Ureter (tissue), 1 donor: ENCODE data around the gene LRRC31. TPM values are rescaled to one million over a fixed set of nuclear protein-coding genes. Genes with fewer than 3 reads are reported as not detected.

Experiments
- DNase-seq: peaks from one replicate; pipeline ENCODE4 v3.0.0-alpha.2; 2020; ENCODE audit warnings: low spot score
- total RNA-seq: library from RNA; stranded (reverse); gene quantifications from one replicate; pipeline ENCODE4 v1.2.4, GENCODE V29; 2023
- donor health status: DM: yes; HTN: yes; CAD: no.

Gene LRRC31
- total RNA-seq, 1 donor from 2014 or later: 0.78 TPM

DNA sequence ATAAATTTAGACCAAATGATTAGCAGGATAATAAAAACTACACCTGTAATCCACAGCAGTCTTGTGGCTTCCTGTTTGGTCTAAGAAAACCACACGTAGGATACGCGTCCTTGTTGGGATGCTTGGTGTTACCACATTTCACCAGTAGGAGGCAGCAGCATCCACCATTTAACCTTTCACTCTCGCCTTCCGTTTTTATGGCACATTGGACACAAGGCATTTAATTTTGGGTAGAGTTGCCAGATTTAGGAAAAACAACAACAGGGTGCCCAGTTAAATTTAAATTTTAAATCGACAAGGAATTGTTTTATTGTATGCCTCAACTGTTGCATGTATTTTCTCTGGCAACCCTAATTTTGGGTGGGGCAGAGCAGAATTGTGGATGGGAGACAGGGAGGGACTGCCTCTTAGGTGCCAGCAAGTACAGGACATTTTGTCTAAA is 6.3 kb downstream of the LRRC31 start:
- peak; percentile 79 for DNase-seq

DNA sequence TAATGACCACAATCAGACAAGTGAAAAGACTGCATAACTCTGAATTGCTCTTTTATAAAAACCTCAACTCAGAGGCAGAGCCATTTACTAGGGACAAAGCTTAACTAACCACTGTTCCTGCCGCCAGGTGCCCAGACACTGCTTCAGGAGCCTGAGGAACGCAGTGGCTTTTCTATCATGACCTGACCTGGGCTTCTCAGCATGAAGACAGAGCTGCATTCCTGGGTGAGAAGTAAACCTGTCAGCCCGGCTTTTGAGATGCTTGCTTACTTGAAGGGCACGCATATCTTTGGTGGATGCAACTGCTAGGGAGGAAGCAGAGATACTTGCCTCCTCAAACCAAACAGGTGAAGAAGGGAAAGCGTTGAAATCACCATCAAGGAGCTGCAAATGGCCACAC is 7.9 kb downstream of the LRRC31 start:
- DNase-seq: no peak

DNA sequence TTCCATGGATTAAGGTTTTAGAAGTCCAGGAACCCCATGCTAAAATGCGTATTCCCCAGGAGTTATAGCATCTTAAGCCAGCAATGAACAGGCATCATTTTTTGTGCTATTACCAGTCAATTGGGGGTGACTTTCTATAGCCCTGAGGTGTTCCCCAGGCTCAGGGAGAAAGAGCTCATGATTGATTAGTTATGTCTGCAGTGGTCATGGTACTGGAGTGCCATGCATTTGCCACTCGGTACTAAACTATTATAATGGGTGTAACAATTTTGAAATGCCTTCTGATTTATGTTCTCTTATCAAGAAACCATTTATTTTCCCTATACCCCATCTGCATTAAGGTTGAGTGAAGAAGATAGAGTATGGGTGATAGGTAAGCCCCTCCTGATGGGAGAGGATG is 11.9 kb downstream of the LRRC31 start:
- DNase-seq: peak; percentile 4

DNA sequence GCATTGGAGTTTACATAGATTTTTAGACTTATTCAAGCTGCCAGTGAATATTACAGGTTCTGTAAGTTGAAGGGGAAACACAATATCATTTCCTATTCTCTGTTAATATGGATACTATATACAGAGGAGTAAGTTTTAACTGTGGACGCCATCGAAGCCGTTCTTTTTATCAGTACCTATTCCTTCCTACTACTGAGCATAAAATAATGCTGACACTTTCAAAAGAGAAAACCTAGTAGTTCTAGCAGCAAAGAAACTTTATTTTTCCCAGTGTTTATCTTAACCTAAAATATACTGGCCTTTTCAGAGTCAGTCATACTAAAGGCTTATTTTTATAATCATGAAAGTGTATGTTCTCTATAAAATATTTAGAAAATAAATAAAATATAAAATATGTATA is 14.2 kb downstream of the LRRC31 start:
- DNase-seq: no peak

DNA sequence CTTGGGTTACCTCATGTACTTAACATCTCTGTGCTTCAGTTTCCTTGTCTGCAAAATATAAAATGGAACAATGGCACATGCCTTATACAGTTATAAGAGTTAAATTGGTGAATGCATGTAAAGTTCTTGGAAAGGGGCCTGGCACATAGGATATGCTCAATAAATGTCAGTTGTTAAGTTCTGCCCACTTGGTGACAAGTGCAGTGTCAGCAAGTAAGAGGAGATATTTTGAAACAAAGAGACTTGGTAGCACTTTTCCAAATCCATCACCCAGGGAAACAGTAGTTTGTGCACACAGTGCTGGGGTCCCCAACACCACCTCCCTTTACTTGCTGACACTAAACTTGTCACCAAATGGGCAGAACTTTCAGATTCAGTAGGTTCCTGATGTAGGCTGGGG is 19.1 kb downstream of the LRRC31 start:
- DNase-seq: no peak

DNA sequence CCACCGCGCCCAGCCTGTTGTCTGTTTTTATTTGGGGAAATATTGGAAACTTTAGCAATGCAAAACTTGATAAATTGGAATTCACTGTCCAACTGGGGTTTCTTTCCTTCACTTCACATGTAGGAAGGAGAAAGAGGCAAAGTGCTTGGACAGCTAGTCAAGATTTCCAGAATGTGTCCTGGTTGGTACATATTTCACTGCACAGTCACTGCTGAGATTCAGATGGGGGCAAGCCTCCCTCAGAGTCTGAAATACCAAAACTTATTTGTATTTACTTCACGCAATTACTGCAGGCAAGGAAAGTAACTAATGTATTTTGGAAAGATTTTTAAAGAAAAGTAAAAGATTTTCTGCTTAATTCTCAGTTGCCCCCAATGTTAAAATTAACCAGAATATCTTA is 21.0 kb downstream of the LRRC31 start:
- no peak for DNase-seq

DNA sequence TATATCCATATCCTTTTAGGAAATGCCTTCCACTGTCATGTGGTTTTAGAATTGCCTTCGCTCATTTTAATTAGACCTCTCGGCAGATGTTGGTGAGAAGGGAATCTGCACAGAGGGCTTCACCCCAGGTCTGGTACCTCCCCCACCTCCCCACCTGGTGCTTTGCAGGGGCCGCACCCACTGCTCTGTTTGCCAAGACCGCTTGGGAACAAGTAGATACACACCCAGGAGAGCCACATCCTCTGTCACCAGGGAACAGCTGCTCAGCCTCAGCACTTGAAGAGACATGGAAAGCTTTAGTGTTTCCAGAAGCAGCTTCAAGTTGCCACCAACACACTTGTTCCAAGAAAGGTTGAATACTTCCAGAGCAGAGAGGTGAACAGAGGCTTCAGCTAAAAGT is 21.8 kb downstream of the LRRC31 start:
- no peak for DNase-seq

DNA sequence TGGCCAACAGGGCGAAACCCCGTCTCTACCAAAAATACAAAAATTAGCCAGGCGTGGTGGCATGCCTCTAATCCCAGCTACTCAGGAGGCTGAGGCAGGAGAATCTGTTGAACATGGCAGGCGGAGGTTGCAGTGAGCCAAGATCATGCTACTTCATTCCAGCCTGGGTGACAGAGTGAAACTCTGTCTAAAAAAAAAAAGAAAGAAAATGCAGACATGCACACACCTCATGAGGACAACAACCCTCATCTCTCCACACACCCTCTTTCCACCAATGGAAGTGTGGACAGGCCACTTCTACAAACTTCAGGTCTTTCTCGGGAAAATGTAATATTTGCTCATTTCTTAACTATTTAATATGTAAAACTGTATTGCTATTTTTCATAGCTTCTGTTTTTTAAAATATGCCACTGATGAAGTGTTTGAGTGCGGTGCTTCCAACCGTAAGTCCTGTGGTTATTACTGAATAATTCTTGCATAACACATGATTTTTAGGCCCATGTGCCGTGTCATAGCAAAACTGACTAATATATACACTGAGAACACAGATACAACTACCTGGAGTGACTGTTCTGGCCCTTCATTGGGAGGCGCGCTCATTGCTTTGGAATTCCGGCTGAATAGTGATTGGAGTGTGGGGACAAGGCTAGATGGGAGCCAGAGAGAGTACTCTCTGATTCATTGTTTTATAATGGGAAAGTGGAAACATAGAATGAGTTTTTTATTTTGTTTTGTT is 23.1 kb downstream of the LRRC31 start:
- DNase-seq: no peak

DNA sequence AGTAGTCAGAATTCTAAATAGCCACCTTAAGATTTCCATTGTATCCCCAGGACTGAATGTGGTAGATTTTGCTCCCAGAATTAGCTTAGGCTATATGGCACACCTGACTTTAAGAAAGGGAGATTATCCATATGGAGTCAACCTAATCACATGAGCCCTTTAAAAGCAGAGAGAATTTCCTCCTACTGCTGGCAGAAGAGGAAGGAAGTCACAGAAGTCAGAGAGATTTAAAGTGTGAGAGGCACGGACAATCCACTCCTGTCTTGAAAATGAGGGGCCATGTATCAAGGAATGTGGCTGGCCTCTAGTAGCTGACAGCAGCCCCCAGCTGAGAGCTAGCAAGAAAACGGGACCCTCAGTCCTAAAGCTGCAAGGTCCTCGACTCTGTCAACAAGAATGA is 26.8 kb downstream of the LRRC31 start:
- DNase-seq: no peak

DNA sequence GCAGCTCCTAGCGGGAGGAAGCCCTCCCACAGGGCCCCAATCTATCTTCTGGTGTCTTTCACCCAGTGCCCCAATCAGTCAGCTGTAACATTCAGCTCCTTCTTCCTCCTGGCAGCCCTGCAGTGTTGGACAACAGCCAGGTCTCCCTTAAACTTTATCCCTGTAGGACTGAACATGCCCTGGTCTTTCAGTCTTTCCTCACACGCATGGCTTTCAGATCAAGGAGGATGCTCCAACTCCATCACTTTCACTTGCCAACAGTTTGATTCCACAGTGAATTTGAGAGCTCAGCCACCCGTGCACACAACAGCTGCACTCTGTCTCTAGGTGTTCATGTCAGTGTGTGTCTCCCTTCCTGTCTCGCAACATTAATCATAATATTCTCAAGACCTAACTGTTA is 28.6 kb downstream of the LRRC31 start:
- DNase-seq: peak; percentile 63

DNA sequence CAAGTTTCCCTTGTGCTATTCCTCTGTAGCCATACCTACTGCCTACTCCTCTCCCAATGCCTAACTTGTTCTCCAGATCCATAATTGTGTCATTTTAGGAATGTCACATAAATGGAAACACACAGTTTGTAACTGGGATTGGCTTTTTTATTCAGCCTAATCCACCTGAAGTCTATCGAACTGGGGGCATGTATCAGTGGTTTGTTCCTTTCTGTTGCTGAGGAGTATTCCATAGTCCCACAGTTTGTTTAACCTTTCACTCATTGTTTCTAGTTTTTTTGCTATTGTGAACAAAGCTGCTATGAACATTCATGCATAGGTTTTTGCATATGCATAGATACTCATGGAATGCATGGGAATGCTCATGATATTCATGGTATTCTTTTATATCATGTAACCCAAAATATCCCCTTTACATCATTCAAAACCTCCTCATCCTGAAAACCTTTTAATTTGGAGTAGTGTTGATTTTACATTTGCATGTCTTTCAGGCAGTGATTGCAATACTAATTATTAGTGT is 31.2 kb downstream of the LRRC31 start:
- DNase-seq: no peak

DNA sequence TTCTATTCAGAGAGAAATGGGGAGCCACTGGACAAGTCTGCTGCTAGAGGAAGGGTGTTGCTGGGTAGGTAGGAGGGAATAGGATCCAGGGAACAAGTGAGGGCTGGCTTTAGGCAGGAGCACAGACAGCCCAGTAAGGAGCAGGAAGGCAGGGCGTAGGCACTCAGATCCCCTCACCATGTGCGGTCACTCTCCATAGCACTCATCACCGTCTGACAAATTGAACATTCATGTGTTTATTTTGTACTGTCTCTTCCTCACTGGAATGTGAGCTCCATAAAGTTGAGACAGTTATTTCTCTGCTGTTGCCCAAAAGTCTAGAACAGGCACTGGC is 32.8 kb downstream of the LRRC31 start:
- DNase-seq: no peak

DNA sequence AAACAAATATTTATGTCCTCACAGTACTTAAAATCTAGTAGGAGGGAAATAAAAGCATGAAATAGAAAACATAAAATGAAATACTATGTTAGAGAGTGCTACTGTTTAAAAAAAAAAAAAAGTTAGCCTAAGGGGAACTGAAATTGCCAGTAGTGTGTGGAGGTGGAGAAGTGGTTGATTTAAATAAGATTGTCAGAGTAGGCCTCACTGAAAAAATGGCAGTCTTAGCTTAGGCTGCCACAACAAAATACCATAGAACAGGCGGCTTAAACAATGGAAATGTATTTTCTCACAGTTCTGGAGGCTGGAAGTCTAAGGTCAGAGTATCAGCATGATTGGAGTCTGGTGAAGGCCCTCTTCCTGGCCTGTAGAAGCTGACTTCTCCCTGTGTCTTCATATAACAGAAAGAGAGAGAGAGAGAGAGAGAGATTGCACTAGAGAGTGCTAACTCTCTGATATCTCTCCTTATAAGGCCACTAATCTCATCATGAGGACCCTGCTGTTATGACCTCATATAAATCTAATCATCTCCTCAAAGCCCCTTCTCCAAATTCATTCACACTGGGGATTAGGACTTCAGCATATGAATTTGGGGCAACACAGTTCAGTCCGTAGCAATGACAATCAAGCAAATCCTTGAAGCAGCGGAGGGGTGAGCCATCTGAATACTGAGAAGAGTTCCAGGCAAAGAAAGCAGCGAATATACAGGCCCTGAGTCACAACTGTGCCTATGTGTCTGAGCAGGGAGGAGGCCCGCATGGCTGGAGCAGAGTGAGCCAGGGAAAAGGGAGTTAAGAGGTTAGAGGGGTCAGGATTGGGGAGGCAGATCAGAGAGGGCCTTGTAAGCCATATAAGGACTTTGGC is 33.4 kb downstream of the LRRC31 start:
- DNase-seq: no peak

DNA sequence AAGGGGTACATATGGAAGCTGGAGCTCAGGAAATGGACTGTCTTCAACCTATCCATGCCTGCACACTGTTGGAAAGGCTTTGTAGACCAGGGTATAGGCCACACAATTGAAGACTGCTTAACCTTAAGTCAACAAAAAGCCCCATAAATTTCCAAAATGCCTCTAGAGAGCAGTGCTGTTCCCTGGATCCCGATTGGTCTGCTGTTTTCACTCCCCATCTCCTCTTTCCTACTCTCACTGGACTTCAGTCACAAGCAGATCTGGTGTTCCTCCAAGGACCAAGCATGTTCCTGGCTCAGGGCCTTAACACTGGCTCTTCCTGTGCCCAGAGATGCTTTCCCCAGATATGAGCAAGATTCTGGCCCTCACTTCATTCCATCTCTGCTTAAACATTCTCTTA is 34.2 kb downstream of the LRRC31 start:
- no peak for DNase-seq

DNA sequence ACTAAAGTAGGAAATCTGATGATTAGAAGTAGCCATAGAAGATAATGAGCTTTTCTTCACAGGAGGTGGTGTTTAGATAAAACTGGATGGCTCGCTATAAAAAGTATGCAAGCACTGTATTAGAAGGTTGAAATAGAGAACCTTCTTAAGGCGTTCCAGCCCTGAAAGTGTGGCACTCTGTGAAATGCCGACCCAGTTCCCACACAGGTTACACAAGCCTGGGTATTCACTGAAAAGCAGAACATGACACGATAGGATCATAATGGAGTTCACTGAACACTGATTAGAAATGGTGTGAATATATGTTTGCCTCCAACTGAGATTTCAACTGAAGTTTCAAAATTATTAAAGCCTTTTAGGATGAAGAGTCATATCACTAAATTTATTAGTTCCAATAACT is 42.0 kb downstream of the LRRC31 start:
- DNase-seq: no peak

DNA sequence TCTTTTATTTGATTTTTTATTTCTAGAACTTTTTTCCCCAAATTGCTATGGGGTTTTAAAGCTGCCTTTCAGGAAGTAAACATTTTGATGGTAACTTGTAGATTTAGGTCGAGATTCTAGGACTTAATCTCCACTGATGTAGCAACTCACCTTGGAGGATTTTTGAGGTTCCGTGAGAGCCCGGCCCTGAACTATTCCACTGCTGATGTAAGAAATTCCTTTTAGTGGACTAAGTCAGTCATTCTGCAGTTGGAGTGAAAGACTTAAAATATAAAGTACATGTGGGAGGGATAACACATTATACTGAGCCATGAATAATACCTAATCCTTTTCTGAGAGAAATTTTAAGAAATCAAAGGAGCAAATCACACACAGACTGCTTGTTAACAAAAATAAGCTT is 44.4 kb downstream of the LRRC31 start:
- no peak for DNase-seq

DNA sequence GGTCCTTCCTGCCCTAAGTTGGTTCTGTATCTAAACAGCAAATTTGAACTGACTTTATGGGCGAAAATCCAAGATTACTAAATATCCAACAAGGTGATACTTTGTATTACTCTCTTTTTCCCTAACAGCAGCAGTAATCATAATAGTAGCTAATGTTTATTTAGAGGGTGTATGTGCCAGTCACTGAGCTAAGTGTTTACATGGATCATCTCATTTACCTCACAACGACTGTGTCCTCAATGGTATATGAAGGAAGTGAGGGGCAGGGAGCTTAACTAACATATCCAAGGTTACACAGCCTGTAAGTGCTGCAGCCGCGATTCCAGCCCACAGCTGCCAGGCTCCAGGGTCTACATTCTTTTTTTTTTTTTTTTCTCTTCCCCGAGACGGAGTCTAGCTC is 46.8 kb downstream of the LRRC31 start:
- no peak for DNase-seq

DNA sequence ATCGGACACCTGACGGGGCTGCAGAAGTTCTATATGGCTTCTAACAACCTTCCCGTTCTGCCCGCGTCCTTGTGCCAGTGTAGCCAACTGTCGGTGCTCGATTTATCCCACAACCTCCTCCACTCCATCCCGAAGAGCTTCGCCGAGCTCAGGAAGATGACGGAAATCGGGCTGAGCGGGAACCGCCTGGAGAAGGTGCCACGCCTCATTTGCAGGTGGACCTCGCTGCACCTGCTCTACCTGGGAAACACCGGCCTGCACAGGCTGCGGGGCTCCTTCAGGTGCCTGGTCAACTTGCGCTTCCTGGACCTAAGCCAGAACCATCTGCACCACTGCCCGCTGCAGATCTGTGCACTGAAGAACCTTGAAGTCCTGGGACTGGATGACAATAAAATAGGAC is 47.2 kb downstream of the LRRC31 start:
- DNase-seq: no peak

DNA sequence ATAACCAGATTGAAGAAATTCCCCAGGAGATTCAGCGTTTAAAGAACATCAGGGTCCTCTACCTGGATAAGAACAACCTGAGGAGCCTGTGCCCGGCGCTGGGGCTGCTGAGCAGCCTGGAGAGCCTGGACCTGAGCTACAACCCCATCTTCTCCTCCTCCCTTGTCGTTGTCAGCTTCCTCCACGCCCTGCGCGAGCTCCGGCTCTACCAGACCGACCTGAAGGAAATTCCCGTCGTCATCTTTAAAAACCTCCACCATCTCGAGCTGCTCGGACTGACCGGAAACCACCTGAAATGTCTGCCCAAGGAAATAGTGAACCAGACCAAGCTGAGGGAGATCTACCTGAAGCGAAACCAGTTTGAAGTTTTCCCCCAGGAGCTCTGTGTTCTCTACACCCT is 47.6 kb downstream of the LRRC31 start:
- DNase-seq: no peak

DNA sequence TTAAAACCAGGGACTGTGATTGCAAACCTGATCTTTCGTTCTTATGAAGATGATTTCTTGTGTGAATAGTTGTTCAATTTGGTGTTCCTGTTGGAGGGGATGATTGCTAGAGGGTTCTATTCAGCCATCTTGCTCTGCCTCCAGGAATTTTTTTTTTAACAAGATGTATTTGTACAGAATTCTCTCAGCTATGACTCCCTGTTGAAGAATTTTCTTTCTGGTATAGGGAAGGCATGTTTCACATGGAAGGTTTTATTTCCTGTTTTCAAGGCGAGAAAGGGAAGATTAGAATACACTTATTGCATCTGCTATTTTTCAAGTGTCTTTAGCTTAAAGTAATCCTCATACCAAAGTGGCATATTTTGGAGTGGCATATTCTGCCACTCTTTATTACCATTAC is 51.4 kb downstream of the LRRC31 start:
- no peak for DNase-seq

DNA sequence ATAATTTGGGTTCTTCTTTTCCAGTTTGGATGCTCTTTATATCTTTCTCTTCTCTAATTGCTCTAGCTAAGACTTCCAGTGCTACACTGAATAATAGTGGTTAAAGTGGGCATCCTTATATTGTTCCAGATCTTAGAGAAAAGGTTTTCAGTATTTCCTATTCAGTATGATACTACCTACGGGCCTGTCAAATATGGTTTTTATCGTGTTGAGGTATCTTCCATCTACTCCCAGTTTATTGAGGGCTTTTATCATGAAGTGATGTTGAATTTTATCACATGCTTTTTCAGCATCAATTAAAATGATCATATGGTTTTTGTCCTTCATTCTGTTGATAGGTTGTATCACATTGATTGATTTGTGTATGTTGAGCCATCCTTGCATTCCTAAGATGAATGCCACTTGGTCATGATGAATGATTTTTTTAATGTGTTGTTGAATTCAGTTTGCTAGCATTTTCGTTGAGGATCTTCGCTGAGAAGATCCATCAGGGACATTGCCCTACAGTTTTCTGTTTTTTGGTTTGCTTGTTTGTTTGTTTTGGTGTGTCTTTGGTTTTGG is 54.1 kb downstream of the LRRC31 start:
- DNase-seq: no peak

DNA sequence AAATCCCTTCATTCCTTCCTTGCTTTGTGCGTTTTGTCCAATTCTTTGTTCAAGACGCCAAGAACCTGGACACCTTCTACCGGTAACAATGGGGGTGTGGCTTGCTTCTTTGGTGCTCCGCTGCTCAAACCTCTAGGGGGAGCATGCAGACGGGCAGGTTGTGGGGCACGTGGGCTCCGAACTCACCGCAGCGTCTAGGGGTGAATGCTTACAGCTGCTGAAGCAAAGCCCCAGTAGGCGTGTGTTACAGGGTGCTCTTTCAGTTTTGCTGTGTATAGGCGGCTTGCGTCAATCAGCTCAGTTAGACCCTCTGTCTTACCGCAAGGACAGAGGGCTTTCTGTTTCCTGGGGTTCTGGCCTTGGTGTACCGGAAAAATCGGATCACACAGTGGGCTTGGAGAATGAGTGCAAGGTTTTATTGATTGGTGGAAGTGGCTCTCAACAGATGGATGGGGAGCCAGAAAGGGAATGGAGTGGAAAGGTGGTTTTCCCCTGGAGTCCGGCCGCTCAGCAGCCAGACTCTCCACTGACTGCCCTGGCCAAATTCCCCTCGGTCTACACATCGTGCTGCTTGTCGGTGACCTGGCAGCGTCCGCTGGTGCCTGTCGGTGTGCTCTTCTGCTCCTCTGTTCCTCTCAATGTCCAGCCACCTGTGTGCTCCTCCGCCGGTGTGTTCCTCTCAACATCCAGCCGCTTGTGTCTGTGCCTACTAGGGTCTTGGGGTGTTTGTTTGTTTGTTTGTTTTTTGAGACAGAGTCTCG is 55.8 kb downstream of the LRRC31 start:
- no peak for DNase-seq
